Ishikawa (cell line): ENCODE measurements around the gene ADAM15.

Experiments
- CEBPB ChIP-seq: IDR thresholded peaks from 2 replicates; pipeline ENCODE4 v1.6.1; 2012
- CREB1 ChIP-seq: IDR thresholded peaks from 2 replicates; pipeline ENCODE4 v1.6.1; 2012; ENCODE audit warnings: low read depth
- EGR1 ChIP-seq: IDR thresholded peaks from 2 replicates; pipeline ENCODE4 v1.6.1; 2012
- EP300 ChIP-seq: IDR thresholded peaks from 2 replicates; pipeline ENCODE4 v1.6.1; 2012; ENCODE audit warnings: borderline replicate concordance
- FOXM1 ChIP-seq: IDR thresholded peaks from 2 replicates; pipeline ENCODE4 v1.6.1; 2012; ENCODE audit warnings: low read depth, borderline replicate concordance
- MAX ChIP-seq: IDR thresholded peaks from 2 replicates; pipeline ENCODE4 v1.6.1; 2012
- NFIC ChIP-seq: IDR thresholded peaks from 2 replicates; pipeline ENCODE4 v1.6.1; 2012
- RAD21 ChIP-seq: IDR thresholded peaks from 2 replicates; pipeline ENCODE4 v1.6.1; 2012; ENCODE audit warnings: low read depth
- REST ChIP-seq: IDR thresholded peaks from 2 replicates; pipeline ENCODE4 v1.6.1; 2012; ENCODE audit warnings: low read depth, mild to moderate bottlenecking
- TAF1 ChIP-seq: IDR thresholded peaks from 2 replicates; pipeline ENCODE4 v1.6.1; 2012; ENCODE audit warnings: low read depth, mild to moderate bottlenecking
- TCF12 ChIP-seq: IDR thresholded peaks from 2 replicates; pipeline ENCODE4 v1.6.1; 2012; ENCODE audit warnings: low read depth
- TEAD4 ChIP-seq: IDR thresholded peaks from 2 replicates; pipeline ENCODE4 v1.6.1; 2012
- USF1 ChIP-seq: IDR thresholded peaks from 2 replicates; pipeline ENCODE4 v1.6.1; 2012
- YY1 ChIP-seq: IDR thresholded peaks from 2 replicates; pipeline ENCODE4 v1.6.1; 2012; ENCODE audit warnings: low read depth
- ZBTB7A ChIP-seq: IDR thresholded peaks from 2 replicates; pipeline ENCODE4 v1.6.1; 2012; ENCODE audit warnings: low read depth

ADAM15 gene

DNA sequence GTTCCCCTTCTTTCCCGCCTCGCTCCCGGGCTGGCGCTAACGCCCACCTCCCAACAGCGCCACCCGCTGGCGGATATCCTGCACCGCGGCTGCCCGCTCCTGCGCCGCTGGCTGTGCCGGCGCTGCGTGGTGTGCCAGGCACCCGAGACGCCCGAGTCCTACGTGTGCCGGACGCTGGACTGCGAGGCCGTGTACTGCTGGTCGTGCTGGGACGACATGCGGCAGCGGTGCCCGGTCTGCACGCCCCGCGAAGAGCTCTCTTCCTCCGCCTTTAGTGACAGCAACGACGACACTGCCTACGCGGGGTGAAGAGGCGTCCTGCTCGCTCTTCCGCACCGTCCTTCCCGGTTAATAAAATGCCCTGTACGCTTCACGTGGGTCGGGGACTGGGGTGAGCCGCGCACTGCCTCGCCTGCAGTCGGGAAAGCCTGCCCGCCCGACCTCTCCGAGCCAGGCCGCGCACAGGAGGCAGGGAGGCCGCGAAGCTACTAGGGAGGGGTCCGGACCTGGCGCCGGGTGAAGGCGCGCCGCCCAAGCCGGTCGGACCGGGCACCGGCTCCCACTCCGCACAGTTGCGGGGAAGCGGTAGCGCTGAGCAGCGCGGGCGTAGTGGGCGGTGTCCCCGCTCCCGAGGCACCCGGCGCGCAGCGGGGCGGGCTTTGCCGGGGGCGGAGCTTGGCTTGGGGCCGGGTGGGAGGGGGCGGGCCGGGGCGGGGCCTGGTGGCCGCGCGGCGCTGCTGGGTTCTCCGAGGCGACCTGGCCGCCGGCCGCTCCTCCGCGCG lies at the start of gene ADAM15:
TSS of gene ADAM15 (plus strand) at position 757 of the 782 bp plus-strand sequence. CDS start 71 bp downstream, outside the sequence.
- TF ChIP-seq EP300, result peak; percentile 52; the same call in 1 of the 2 replicates
- TF ChIP-seq TAF1, result no peak; the same call in none of the 2 replicates
- TF ChIP-seq REST, result peak; percentile 34; the same call in 1 of the 2 replicates
- TF ChIP-seq EGR1, result peak; percentile 75
- peak; percentile 31; the same call in 1 of the 2 replicates for TF ChIP-seq TEAD4
- TF ChIP-seq CREB1, result no peak
- TF ChIP-seq YY1, result peak; percentile 57
- TF ChIP-seq FOXM1, result no peak
- peak; percentile 96 for TF ChIP-seq MAX
- no peak; the same call in 1 of the 2 replicates for TF ChIP-seq NFIC
- TF ChIP-seq ZBTB7A, result peak; percentile 79; the same call in 1 of the 2 replicates
- peak; percentile 51; the same call in 1 of the 2 replicates for TF ChIP-seq USF1
- peak; percentile 5; the same call in 1 of the 2 replicates for TF ChIP-seq CEBPB
- TF ChIP-seq RAD21, result peak; percentile 55
- TF ChIP-seq TCF12, result no peak; the same call in 1 of the 2 replicates

DNA sequence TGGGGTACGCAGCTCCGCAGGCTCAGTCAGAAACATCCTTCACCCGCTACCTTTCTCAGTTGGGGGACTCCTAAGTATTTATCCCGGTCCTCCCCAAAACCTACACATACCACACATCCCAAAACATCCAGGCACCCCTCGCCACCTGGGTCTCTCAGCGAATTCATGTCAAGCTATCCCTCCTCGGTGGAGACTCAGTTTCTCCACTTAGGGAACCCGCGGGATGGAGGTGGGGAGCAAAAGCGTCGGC lies 49.8 kb upstream of the ADAM15 start:
- TF ChIP-seq TEAD4 (no peak), CREB1 (no peak), TCF12 (no peak), YY1 (no peak), MAX (no peak), RAD21 (no peak), NFIC (no peak), USF1 (no peak), EP300 (no peak)

DNA sequence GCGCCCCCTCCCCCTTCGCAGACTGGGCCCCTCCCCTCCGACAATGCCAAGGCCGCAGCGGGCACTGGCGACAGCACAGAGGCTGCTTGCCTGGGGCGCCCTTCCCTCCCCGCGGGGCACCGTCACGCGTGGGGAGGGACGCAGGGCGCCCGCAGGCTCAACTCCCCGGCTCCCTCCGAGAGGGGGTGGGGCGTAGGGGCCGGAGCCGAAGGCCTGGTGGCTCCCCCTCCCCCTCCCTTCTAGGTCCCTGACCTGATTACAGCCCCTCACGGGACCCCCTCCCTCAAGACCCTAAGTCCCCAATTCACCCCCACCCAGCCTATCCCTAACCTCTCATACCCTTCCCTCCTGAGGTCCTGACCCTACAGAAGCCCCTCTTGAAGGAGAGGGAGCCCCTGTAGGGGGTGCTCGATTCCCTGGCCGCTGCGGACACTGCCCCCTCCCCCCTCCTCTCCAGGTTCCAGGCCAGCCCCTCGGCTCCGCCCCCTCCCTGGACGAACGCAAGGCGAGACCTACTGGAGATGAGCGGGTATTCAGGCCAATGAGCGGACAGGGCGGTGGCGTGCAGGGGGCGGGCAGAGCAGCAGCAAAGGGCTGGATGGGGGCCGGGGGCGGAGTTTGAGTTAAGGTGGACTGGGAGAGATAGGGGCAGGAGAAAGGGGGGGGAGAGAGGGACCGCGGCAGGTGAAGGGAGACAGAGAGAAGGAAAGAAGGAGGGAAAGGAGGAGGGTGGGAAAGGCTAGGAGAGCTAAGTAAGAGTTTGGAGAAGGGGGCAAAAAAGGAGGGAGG lies 49.2 kb upstream of the ADAM15 start:
- TF ChIP-seq EGR1 (0 out of 2 replicates have a peak, but pooled peaks have one; percentile 22), TCF12 (peak; percentile 34; the same call in 1 of the 2 replicates), REST (no peak), TAF1 (peak; percentile 75; the same call in 1 of the 2 replicates), YY1 (no peak), ZBTB7A (peak; percentile 97), RAD21 (peak; percentile 29; the same call in 1 of the 2 replicates), TEAD4 (peak; percentile 3; the same call in 1 of the 2 replicates), CREB1 (peak; percentile 47; the same call in 1 of the 2 replicates)

DNA sequence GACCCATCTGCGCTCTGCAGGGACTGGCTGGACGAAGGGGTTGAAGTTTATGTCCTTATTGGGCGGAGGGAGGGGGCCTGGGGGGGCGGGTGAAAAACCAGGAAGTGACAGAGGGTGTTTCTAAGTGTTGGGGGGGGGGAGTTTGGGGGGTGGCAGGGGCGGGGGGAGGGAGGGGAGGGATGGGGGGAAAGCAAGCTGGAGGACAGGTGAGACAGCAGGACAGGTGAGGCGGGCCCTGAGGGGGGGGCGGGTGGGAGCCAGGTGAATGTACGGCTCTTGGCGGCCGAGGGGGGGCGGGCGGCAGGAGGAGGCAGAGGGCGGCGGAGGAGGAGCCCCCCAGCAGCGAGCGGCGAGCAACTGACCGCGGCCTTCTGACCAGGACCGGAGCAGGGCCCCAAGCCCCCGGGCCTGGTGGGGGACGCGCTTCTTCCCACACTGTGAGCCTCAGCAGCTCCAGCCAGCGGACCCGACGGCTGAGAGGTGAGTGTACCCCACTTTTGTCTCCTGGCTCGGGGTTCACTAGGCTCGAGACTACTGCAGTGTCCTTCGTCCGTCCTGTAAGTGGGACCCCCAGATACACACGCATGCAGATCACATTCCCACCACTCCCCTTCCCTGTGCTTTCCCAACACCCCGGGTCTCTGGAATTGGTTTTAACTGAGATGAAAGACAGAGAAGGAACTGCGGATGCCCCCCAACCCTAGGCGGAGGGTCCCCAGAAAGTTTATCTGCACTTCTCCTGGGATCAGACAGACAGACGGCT lies 48.5 kb upstream of the ADAM15 start, which contains the start of gene ZBTB7B:
TSS of gene ZBTB7B (plus strand) at position 339 of the 763 bp plus-strand sequence. CDS start 11,859 bp downstream, outside the sequence.
- TF ChIP-seq EP300 (no peak), TAF1 (peak; percentile 23; the same call in 1 of the 2 replicates), EGR1 (no peak; the same call in 1 of the 2 replicates), ZBTB7A (0 out of 2 replicates have a peak, but pooled peaks have one; percentile 59), YY1 (no peak)
